IMR-90 (cell line): ENCODE results near the gene AGTR1. TPM values are rescaled to one million over a fixed set of nuclear protein-coding genes. Genes with fewer than 3 reads are reported as not detected.

ENCODE experiments used
- ATAC-seq: fragments of 200-7000 bp; cut with Tn5 transposase; 2 replicates; pipeline ENCODE4 v1.9.1; 2020; ENCODE audit warnings: low read depth, mild to moderate bottlenecking, moderate library complexity
- BruUV-seq: library from RNA; stranded (reverse); fragments of 400-500 nt; replicated peaks from 2 replicates; lab custom pipeline; 2021; lab: Mats Ljungman, UMichigan
- CTCF ChIA-PET: fragments of 300-600 bp; formaldehyde crosslinking; extraction: SDS; loops from one replicate; lab custom pipeline; 2021; ENCODE audit warnings: antibody characterized with exemption; lab: Yijun Ruan, JAX
- POLR2A ChIA-PET: fragments of 300-600 bp; sonication (Branson Sonifier 250); formaldehyde crosslinking; loops from one replicate; lab custom pipeline; 2022; ENCODE audit warnings: antibody characterized with exemption; ENCODE audit not compliant: unreplicated experiment; lab: Charles Lee
- DNase-seq: peaks from one replicate; pipeline ENCODE4 v3.0.0; 2013
- H2AFZ ChIP-seq: replicated peaks from 2 replicates; pipeline ENCODE3; 2013; ENCODE audit warnings: low read length, mild to moderate bottlenecking; ENCODE audit not compliant: poor library complexity
- H2AK5ac ChIP-seq: 2 replicates; pipeline ENCODE4 v1.6.1; 2013; ENCODE audit warnings: low read depth, low read length, inconsistent platforms
- H2AK9ac ChIP-seq: replicated peaks from 2 replicates; pipeline ENCODE3; 2013; ENCODE audit warnings: mild to moderate bottlenecking, low read depth, low read length, moderate library complexity; ENCODE audit not compliant: poor library complexity
- H2BK120ac ChIP-seq: 2 replicates; pipeline ENCODE4 v1.6.1; 2013; ENCODE audit warnings: low read depth, low read length, inconsistent platforms
- H2BK15ac ChIP-seq: 3 replicates; pipeline ENCODE4 v1.6.1; 2013; ENCODE audit warnings: low read depth, low read length, inconsistent platforms
- H2BK20ac ChIP-seq: 2 replicates; pipeline ENCODE4 v1.6.1; 2013; ENCODE audit warnings: low read depth, mild to moderate bottlenecking, inconsistent platforms, low read length, moderate library complexity
- H2BK5ac ChIP-seq: 2 replicates; pipeline ENCODE4 v1.6.1; 2013; ENCODE audit warnings: mild to moderate bottlenecking, low read depth, low read length, inconsistent platforms; ENCODE audit not compliant: poor library complexity, severe bottlenecking
- H3K14ac ChIP-seq: replicated peaks from 2 replicates; pipeline ENCODE4 v1.6.1; 2013; ENCODE audit warnings: low read depth, low read length, inconsistent platforms
- H3K18ac ChIP-seq: 2 replicates; pipeline ENCODE4 v1.6.1; 2013; ENCODE audit warnings: low read depth, low read length, control low read depth
- H3K23ac ChIP-seq: 2 replicates; pipeline ENCODE4 v1.6.1; 2013; ENCODE audit warnings: low read depth, low read length, inconsistent platforms
- H3K27ac ChIP-seq: 2 replicates; pipeline ENCODE4 v1.5.1; 2013; ENCODE audit warnings: mild to moderate bottlenecking, control low read depth, low read length; ENCODE audit not compliant: insufficient read depth
- H3K27me3 ChIP-seq: 2 replicates; pipeline ENCODE4 v1.6.1; 2013; ENCODE audit warnings: low read length; ENCODE audit not compliant: control insufficient read depth, insufficient read depth
- H3K36me3 ChIP-seq: 2 replicates; pipeline ENCODE4 v1.6.1; 2013; ENCODE audit warnings: low read length, mixed read lengths; ENCODE audit not compliant: control insufficient read depth, insufficient read depth
- H3K4ac ChIP-seq: 2 replicates; pipeline ENCODE4 v1.6.1; 2013; ENCODE audit warnings: low read depth, low read length, inconsistent platforms
- H3K4me1 ChIP-seq: 2 replicates; pipeline ENCODE4 v1.6.1; 2013; ENCODE audit warnings: low read length, mixed read lengths; ENCODE audit not compliant: control insufficient read depth, insufficient read depth
- H3K4me2 ChIP-seq: 2 replicates; pipeline ENCODE4 v1.6.1; 2013; ENCODE audit warnings: low read depth, mild to moderate bottlenecking, control low read depth, low read length, moderate library complexity
- H3K4me3 ChIP-seq: 2 replicates; pipeline ENCODE4 v1.5.1; 2013; ENCODE audit warnings: low read depth, mild to moderate bottlenecking, control low read depth, low read length, moderate library complexity; ENCODE audit not compliant: insufficient read depth
- H3K56ac ChIP-seq: 2 replicates; pipeline ENCODE4 v1.6.1; 2013; ENCODE audit warnings: low read length, inconsistent platforms; ENCODE audit not compliant: insufficient read depth; ENCODE audit errors: extremely low read depth
- H3K79me1 ChIP-seq, 2 experiments: 2 replicates each; pipeline ENCODE4 v1.6.1; 2013; ENCODE audit warnings: low read length in 2 of 2, inconsistent platforms in 1 of 2, low read depth in 1 of 2
- H3K9ac ChIP-seq: 2 replicates; pipeline ENCODE4 v1.6.1; 2013; ENCODE audit warnings: low read depth, low read length, control low read depth
- H3K9me1 ChIP-seq: 2 replicates; pipeline ENCODE4 v1.6.1; 2013; ENCODE audit warnings: low read length, inconsistent platforms; ENCODE audit not compliant: insufficient read depth
- H3K9me3 ChIP-seq: 2 replicates; pipeline ENCODE4 v1.6.1; 2013; ENCODE audit warnings: low read length; ENCODE audit not compliant: control insufficient read depth, insufficient read depth
- H4K20me1 ChIP-seq: 2 replicates; pipeline ENCODE4 v1.6.1; 2013; ENCODE audit warnings: low read length, inconsistent platforms; ENCODE audit not compliant: insufficient read depth
- H4K5ac ChIP-seq: 2 replicates; pipeline ENCODE4 v1.6.1; 2013; ENCODE audit warnings: mild to moderate bottlenecking, low read depth, low read length, control low read depth
- H4K8ac ChIP-seq, 2 experiments: 2 replicates each; pipeline ENCODE4 v1.6.1; 2013; ENCODE audit warnings: low read depth in 2 of 2, low read length in 2 of 2, control low read depth in 1 of 2, inconsistent platforms in 1 of 2
- H4K91ac ChIP-seq: 2 replicates; pipeline ENCODE4 v1.6.1; 2013; ENCODE audit warnings: low read depth, low read length, inconsistent platforms; ENCODE audit not compliant: insufficient read depth
- CEBPB ChIP-seq: IDR thresholded peaks from 2 replicates; pipeline ENCODE4 v1.6.1; 2012; ENCODE audit warnings: low read depth, low read length, improper control_type of control experiment
- ELK1 ChIP-seq: fragments of 150-350 bp; IDR thresholded peaks from 2 replicates; pipeline ENCODE4 v1.6.1; 2016; ENCODE audit warnings: low read depth, mild to moderate bottlenecking, low read length, moderate library complexity, borderline replicate concordance
- FOS ChIP-seq: fragments of 150-350 bp; IDR thresholded peaks from 2 replicates; pipeline ENCODE4 v1.6.1; 2016; ENCODE audit warnings: low read depth, low read length
- WGBS, 2 experiments: methylation state at CpG; one replicate each; pipeline versions ENCODE4 v1.1.5 to v1.1.7; 2013; ENCODE audit warnings: missing lambda C conversion rate in 2 of 2; ENCODE audit not compliant: insufficient read length in 1 of 2; ENCODE audit errors: extremely low coverage in 2 of 2; 5-methylcytosine and 5-hydroxymethylcytosine counted together
- dilution Hi-C: fragments of 300-500 bp; cut with HindIII; formaldehyde crosslinking; loops from one replicate; pipeline ENCODE4 v1.14.3; 2018; ENCODE audit warnings: low sequenced_read_pairs; ENCODE audit not compliant: unreplicated experiment
- in situ Hi-C: fragments of 300-500 bp; cut with MboI; formaldehyde crosslinking; loops from 3 replicates; pipeline ENCODE4 v1.14.3; 2019; ENCODE audit warnings: low sequenced_read_pairs, inconsistent platforms, mixed read lengths
- intact Hi-C: fragments of 100-400 bp; cut with micrococcal nuclease; formaldehyde crosslinking; loops from 2 replicates; pipeline ENCODE4 v1.10.0; 2022
- polyA plus RNA-seq, 3 experiments: library from polyadenylated mRNA; depleted of rRNA; stranded (reverse); fragments of >200 nt; gene quantifications; 2 replicates each; pipeline ENCODE4 v1.2.3, GENCODE V29; 2012; ENCODE audit warnings: low replicate concordance in 1 of 3
- total RNA-seq: library from RNA; depleted of rRNA; stranded (reverse); fragments of >200 nt; gene quantifications from 2 replicates; pipeline ENCODE4 v1.2.3, GENCODE V29; 2012
- TF ChIP-seq, protein P1 (sequence below): fragments of 150-350 bp; IDR thresholded peaks from 2 replicates; pipeline ENCODE4 v1.6.1; 2017; ENCODE audit warnings: mild to moderate bottlenecking, antibody characterized with exemption, low read length, low read depth

Gene AGTR1
- total and polyA plus RNA-seq, 2 of the 4 experiments (the other 2 are of a cell fraction): 2.2 to 2.7 TPM

DNA sequence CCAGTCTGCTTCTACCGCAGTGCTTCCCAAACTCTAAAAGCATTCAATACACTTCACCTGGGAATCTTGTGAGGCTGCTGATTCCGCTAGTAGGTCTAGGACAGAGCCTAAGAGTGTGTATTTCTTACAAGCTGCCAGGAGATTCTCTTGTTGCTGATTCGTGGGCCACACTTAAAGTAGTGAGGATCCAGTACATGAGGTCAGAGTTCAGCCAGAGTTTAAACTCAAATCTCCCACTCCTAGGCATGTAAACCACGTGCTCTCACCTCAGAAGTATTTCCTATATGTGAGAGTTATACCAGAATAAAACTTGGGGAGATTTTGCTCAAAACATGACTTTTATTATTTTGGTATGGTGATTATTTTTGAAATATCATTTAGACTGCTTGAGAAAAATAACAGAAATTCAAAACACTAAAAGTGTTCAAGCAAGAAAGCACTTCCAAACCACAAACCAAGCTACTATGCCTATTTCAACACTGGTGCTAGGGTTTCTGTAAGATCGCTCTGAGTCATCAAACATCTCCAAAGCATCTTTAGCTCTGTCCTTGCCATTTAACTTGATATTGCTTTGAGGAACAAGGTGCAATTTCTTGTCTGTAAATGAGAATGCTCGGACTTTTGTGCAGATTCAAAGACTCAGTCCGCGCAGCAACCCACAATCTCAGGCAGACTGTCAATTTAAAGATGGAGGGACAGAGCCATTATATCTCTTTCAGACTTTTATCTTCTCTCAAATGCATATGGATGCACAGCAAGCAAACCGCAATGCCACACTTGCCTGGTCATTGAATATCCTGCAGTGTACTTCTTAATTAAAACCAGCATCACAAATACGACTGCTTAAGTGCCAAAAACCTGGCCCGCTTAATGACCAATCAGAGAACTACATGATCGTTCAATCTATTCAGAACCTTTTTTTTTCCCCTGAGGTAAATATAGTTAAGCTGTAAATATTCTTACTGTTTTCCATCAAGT lies 59.8 kb downstream of the AGTR1 start:
- ChIA-PET CTCF (no interaction called here), POLR2A (no interaction called here)
- Histone ChIP-seq H3K18ac (no peak overlapping the region), H3K27ac (no peak overlapping the region), H3K4me1 (no peaks in the 10 kb centered on the region), H4K5ac (no peak overlapping the region), H3K9ac (no peak overlapping the region), H3K4me3 (no peak overlapping the region), H2BK120ac (no peak overlapping the region), H3K56ac (no peak overlapping the region), H3K9me1 (no peaks in the 10 kb centered on the region), H3K4ac (no peak overlapping the region), H3K27me3 (no peaks in the 10 kb centered on the region; the same call in 1 of the 2 replicates), H3K14ac (no peak overlapping the region), H2BK15ac (no peak overlapping the region), H2AK5ac (no peak overlapping the region), H3K9me3 (no peaks in the 10 kb centered on the region), H3K4me2 (no peak overlapping the region), H2BK5ac (no peak overlapping the region), H4K91ac (no peak overlapping the region), H2AK9ac (no peak overlapping the region), H3K79me1 (no peaks in the 10 kb centered on the region), H4K20me1 (no peaks in the 10 kb centered on the region), H4K8ac (no peak overlapping the region), H2BK20ac (no peak overlapping the region), H3K36me3 (no peaks in the 10 kb centered on the region), H2AFZ (no peak overlapping the region), H3K23ac (no peak overlapping the region)
- intact Hi-C loops: no loop called here
- dilution Hi-C loops: no loop called here
- DNase-seq (peak; percentile 65), ATAC-seq (peak; percentile 51)
- TF ChIP-seq ELK1 (no peak), CEBPB (peak; percentile 46; the same call in 1 of the 2 replicates), FOS (no peak)
- TF ChIP-seq, protein P1, sequence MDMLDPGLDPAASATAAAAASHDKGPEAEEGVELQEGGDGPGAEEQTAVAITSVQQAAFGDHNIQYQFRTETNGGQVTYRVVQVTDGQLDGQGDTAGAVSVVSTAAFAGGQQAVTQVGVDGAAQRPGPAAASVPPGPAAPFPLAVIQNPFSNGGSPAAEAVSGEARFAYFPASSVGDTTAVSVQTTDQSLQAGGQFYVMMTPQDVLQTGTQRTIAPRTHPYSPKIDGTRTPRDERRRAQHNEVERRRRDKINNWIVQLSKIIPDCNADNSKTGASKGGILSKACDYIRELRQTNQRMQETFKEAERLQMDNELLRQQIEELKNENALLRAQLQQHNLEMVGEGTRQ: no peak
- no TSS peak for BruUV-seq
- in situ Hi-C loops: no loop called here
- WGBS, 2 experiments: 100% methylated on average over 2 of the region's 12 CpGs; no CpG with 5 or more reads in 1 of the 2 experiments
